Trophoblast cell (in vitro differentiated cells and primary cell): ENCODE data around the gene C19orf85.

Source experiments
- DNase-seq, 2 donors: peaks; one replicate each; pipeline ENCODE4 v3.0.0-alpha.2; 2016
- H2AFZ ChIP-seq: 2 replicates; pipeline ENCODE4 v1.6.1; 2013; ENCODE audit warnings: low read length, moderate library complexity, mild to moderate bottlenecking; ENCODE audit not compliant: insufficient read depth, poor library complexity
- H2AK5ac ChIP-seq: 2 replicates; pipeline ENCODE4 v1.6.1; 2013; ENCODE audit warnings: mild to moderate bottlenecking, low read length
- H2BK120ac ChIP-seq: 2 replicates; pipeline ENCODE4 v1.6.1; 2013; ENCODE audit warnings: low read length, mild to moderate bottlenecking, moderate library complexity; ENCODE audit not compliant: insufficient read depth, poor library complexity
- H2BK12ac ChIP-seq: 2 replicates; pipeline ENCODE4 v1.6.1; 2013; ENCODE audit warnings: mild to moderate bottlenecking, low read length, moderate library complexity
- H2BK5ac ChIP-seq: 2 replicates; pipeline ENCODE4 v1.6.1; 2013; ENCODE audit warnings: low read length, low read depth, moderate library complexity, mild to moderate bottlenecking; ENCODE audit not compliant: poor library complexity
- H3K14ac ChIP-seq: 2 replicates; pipeline ENCODE4 v1.6.1; 2013; ENCODE audit warnings: mild to moderate bottlenecking, low read length
- H3K18ac ChIP-seq: 2 replicates; pipeline ENCODE4 v1.6.1; 2013; ENCODE audit warnings: mild to moderate bottlenecking, low read length
- H3K23ac ChIP-seq: 2 replicates; pipeline ENCODE4 v1.6.1; 2013; ENCODE audit warnings: low read length
- H3K27ac ChIP-seq: 2 replicates; pipeline ENCODE4 v1.5.1; 2013; ENCODE audit warnings: low read depth, mild to moderate bottlenecking, inconsistent platforms, low read length, moderate library complexity
- H3K27me3 ChIP-seq: 2 replicates; pipeline ENCODE4 v1.6.1; 2013; ENCODE audit warnings: inconsistent platforms, mild to moderate bottlenecking, low read length, moderate library complexity; ENCODE audit not compliant: insufficient read depth
- H3K36me3 ChIP-seq, 2 experiments: 1 replicate in 1 of 2; 2 replicates in 1 of 2; pipeline ENCODE4 v1.6.1; 2013; ENCODE audit warnings: low read length in 2 of 2, mild to moderate bottlenecking in 2 of 2, moderate library complexity in 1 of 2; ENCODE audit not compliant: insufficient read depth in 2 of 2, control insufficient read depth in 1 of 2
- H3K4ac ChIP-seq: 2 replicates; pipeline ENCODE4 v1.6.1; 2013; ENCODE audit warnings: low read depth, mild to moderate bottlenecking, low read length, moderate library complexity
- H3K4me1 ChIP-seq, 2 experiments: 1 replicate in 1 of 2; 2 replicates in 1 of 2; pipeline ENCODE4 v1.6.1; 2013; ENCODE audit warnings: low read length in 2 of 2, mild to moderate bottlenecking in 2 of 2, moderate library complexity in 1 of 2; ENCODE audit not compliant: insufficient read depth in 2 of 2, control insufficient read depth in 1 of 2
- H3K4me2 ChIP-seq: 2 replicates; pipeline ENCODE4 v1.6.1; 2013; ENCODE audit warnings: inconsistent platforms, mild to moderate bottlenecking, low read length, moderate library complexity
- H3K4me3 ChIP-seq: 2 replicates; pipeline ENCODE4 v1.5.1; 2013; ENCODE audit warnings: mild to moderate bottlenecking, low read depth, low read length, inconsistent platforms
- H3K79me1 ChIP-seq: one replicate; pipeline ENCODE4 v1.6.1; 2013; ENCODE audit warnings: low read length
- H3K79me2 ChIP-seq: 2 replicates; pipeline ENCODE4 v1.6.1; 2013; ENCODE audit warnings: low read length, mild to moderate bottlenecking; ENCODE audit not compliant: control insufficient read depth, insufficient read depth, poor library complexity
- H3K9ac ChIP-seq: 2 replicates; pipeline ENCODE4 v1.6.1; 2013; ENCODE audit warnings: mild to moderate bottlenecking, low read length
- H3K9me3 ChIP-seq: 2 replicates; pipeline ENCODE4 v1.6.1; 2013; ENCODE audit warnings: low read depth, mild to moderate bottlenecking, control low read depth, inconsistent platforms, low read length; ENCODE audit not compliant: insufficient read depth
- H4K12ac ChIP-seq: 2 replicates; pipeline ENCODE4 v1.6.1; 2013; ENCODE audit warnings: low read depth, mild to moderate bottlenecking, low read length, moderate library complexity
- H4K8ac ChIP-seq: 2 replicates; pipeline ENCODE4 v1.6.1; 2013; ENCODE audit warnings: low read depth, mild to moderate bottlenecking, low read length, moderate library complexity
- H4K91ac ChIP-seq: one replicate; pipeline ENCODE4 v1.6.1; 2013; ENCODE audit warnings: low read depth, mild to moderate bottlenecking, low read length, moderate library complexity
- WGBS: extraction: QIAGEN DNeasy Blood & Tissue Kit; methylation state at CpG from one replicate; pipeline ENCODE4 v1.1.7; 2013; ENCODE audit warnings: missing lambda C conversion rate; ENCODE audit not compliant: insufficient read length, insufficient coverage; ENCODE audit errors: extremely low coverage; 5-methylcytosine and 5-hydroxymethylcytosine counted together

Gene C19orf85

DNA sequence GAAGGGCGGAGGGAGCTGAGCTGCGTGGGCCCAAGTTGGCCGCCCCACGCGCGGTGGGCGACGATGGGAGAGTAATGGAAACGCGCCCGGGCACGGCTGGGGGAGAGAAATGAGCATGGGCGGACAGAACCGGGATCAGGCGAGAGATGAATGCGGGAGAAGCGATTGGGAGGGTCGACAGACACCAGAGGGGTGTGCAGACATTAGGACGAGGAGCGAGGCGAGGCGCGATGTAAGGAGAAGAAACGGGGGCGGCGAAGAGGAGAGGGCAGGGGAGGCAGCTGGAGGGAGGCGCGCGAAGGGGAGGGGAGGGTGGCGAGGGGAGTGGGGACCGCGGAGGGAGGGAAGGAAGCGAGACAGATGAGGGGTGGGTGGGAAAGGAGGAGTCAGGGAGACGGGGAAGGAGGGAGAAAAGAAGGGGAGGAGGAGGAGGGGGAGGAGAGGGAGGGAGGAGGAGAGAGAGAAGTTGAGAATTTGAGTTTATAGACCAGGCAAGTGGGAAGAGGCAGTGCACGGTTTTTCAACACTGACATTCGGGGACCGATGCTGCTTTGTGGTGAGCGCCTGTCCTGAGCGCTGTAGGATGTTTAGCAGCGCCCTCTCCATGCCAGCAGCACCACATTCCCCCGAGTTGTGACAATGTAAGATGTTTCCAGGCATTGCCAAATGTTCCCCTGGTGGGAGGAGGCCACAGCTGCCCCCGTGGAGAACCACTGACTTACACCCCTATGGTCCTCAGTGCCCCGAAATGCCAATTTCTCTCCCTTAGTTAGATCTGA, 21.3 kb downstream of the C19orf85 start, which contains the start of gene SHISA7:
Gene SHISA7 (minus strand): TSS at position 256 of the 779 bp plus-strand sequence. CDS start 437 bp downstream, outside the sequence.
- no CpG with 5 or more reads among the region's 43 CpGs for WGBS
- no peak within 1 kb of the TSS for H2AK5ac ChIP-seq
- DNase-seq, result no peak

DNA sequence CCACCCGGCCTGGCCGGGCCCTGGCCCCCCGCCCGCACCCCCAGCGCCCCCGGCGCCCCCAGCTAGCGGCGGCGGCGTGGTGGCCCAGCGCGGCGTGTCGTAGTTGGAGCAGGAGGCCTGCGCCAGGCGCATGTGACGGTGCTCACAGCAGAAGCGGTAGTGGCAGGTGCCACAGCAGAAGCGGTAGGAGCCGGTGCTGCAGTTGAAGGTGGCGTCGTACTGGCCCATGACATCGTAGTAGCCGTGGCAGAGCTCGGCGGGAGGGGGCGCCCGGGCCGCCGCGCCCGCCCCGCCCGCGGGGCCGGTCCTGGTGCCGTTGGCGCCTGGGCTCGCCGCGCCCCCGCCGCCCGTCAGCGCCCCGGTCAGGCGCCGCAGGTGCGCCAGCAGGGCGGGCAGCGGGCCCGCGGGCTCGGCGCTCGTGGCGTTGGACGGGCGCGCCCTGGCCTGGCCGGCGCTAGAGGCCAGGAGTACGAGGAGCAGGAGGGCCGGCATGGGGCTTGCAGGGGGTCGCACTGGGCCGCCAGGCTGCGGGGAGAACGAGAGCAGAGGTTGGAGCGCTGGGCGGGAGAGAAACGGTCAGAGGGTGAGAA, 22.1 kb downstream of the C19orf85 start:
- Histone ChIP-seq H3K4me2 (no peak overlapping the region), H3K4me1 (no peaks in the 10 kb centered on the region), H3K23ac (no peak overlapping the region), H3K18ac (no peak overlapping the region), H2BK120ac (no peak overlapping the region), H3K27me3 (peaks cover 51% of the 10 kb centered on the region), H3K79me1 (no peaks in the 10 kb centered on the region), H3K36me3 (no peaks in the 10 kb centered on the region), H2BK12ac (no peak overlapping the region), H4K8ac (no peak overlapping the region), H3K4me3 (no peak overlapping the region), H3K9me3 (peaks cover 16% of the 10 kb centered on the region), H4K12ac (no peak overlapping the region), H3K79me2 (no peaks in the 10 kb centered on the region), H4K91ac (no peak overlapping the region), H3K9ac (no peak overlapping the region), H2BK5ac (no peak overlapping the region), H2AFZ (no peak overlapping the region), H3K14ac (no peak overlapping the region), H3K27ac (no peak overlapping the region), H2AK5ac (no peak overlapping the region), H3K4ac (no peak overlapping the region)
- no CpG with 5 or more reads among the region's 72 CpGs for WGBS
- no peak for DNase-seq

More for the DNA sequence above, 21.3 kb downstream of the C19orf85 start, which contains the start of gene SHISA7:
- Histone ChIP-seq H3K18ac (no peak within 1 kb of the TSS), H3K4me3 (peak within 1 kb of the TSS; percentile 25), H3K79me2 (no peaks in the 10 kb centered on the region), H3K14ac (no peak within 1 kb of the TSS), H3K23ac (no peak within 1 kb of the TSS), H3K9ac (no peak within 1 kb of the TSS), H3K27me3 (peaks cover 51% of the 10 kb centered on the region), H3K4me1 (no peaks in the 10 kb centered on the region), H4K8ac (no peak within 1 kb of the TSS), H3K4me2 (no peak within 1 kb of the TSS), H2BK5ac (no peak within 1 kb of the TSS), H3K4ac (no peak within 1 kb of the TSS), H2BK120ac (no peak within 1 kb of the TSS), H3K27ac (no peak within 1 kb of the TSS), H4K12ac (no peak within 1 kb of the TSS), H4K91ac (no peak within 1 kb of the TSS), H2AFZ (no peak within 1 kb of the TSS), H2BK12ac (no peak within 1 kb of the TSS), H3K9me3 (peaks cover 22% of the 10 kb centered on the region), H3K79me1 (no peaks in the 10 kb centered on the region), H3K36me3 (no peaks in the 10 kb centered on the region)

DNA sequence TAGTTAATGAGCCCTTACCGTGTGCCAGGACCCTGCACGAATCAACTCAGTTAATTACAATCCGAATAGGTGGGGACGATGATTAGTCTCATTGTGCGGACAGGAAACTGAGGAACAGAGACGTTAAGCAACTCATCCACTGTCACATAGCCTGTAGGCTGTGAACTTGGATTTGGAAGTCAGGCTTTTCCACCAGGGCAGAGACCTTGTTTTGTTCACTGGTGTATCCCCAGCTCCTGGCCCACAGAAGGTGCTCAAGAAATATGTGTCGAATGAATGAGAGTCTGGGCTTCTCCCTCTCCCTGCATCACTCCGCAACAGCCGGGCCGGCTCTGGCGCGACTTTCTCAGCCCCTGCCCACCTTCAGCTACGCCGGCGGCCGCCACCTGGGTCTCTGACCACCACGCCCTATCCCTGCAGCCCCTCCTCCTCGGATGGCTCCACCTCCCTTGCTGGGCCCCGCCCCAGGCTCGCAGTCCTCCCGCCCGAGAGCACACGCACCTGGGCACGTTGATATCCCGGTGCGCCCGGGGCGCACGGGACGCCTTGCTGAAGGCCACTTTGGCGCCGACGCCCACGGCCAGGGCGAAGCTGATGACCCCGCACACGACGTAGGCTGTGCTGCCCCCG, 22.7 kb downstream of the C19orf85 start:
- H2BK120ac ChIP-seq, result no peak overlapping the region
- H3K36me3 ChIP-seq, result no peaks in the 10 kb centered on the region
- H3K4ac ChIP-seq, result no peak overlapping the region
- H3K79me1 ChIP-seq, result no peaks in the 10 kb centered on the region
- no peak overlapping the region for H3K27ac ChIP-seq
- no peak for DNase-seq
- H4K91ac ChIP-seq, result no peak overlapping the region
- H3K79me2 ChIP-seq, result no peaks in the 10 kb centered on the region
- no peak overlapping the region for H2BK5ac ChIP-seq
- no peak overlapping the region for H4K8ac ChIP-seq
- no CpG with 5 or more reads among the region's 39 CpGs for WGBS
- no peak overlapping the region for H3K4me2 ChIP-seq
- no peak overlapping the region for H2BK12ac ChIP-seq
- no peak overlapping the region for H3K18ac ChIP-seq
- H3K9me3 ChIP-seq, result peaks cover 16% of the 10 kb centered on the region
- H3K9ac ChIP-seq, result no peak overlapping the region
- H3K14ac ChIP-seq, result no peak overlapping the region
- H3K27me3 ChIP-seq, result peaks cover 51% of the 10 kb centered on the region
- no peak overlapping the region for H2AFZ ChIP-seq
- H2AK5ac ChIP-seq, result no peak overlapping the region
- no peaks in the 10 kb centered on the region for H3K4me1 ChIP-seq
- H3K4me3 ChIP-seq, result no peak overlapping the region
- H3K23ac ChIP-seq, result no peak overlapping the region
- no peak overlapping the region for H4K12ac ChIP-seq

DNA sequence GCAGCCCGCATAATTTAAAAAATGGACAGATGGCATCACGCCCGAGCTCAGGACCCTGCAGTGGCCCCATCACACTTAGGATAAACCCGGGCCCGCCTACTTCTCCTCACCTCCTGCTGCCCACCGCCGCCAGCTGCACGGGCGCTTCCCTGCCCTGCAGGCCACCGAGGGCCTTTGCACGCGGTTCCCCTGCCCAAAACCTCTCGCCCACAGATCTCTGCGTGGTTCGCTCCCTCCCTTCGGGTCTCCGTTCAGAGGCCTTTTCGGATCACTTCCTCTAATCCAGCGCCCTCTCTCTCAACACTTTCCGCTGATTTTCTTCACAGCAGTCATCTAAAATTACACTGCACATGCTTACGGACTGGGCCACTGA, 23.2 kb downstream of the C19orf85 start:
- no peak overlapping the region for H3K4ac ChIP-seq
- H2AK5ac ChIP-seq, result no peak overlapping the region
- no peaks in the 10 kb centered on the region for H3K79me2 ChIP-seq
- H2AFZ ChIP-seq, result no peak overlapping the region
- no peak overlapping the region for H4K12ac ChIP-seq
- H2BK120ac ChIP-seq, result no peak overlapping the region
- no peak overlapping the region for H3K23ac ChIP-seq
- no peak overlapping the region for H3K4me3 ChIP-seq
- H3K36me3 ChIP-seq, result no peaks in the 10 kb centered on the region
- H2BK5ac ChIP-seq, result no peak overlapping the region
- H3K9ac ChIP-seq, result no peak overlapping the region
- H3K4me1 ChIP-seq, result no peaks in the 10 kb centered on the region
- H3K9me3 ChIP-seq, result peaks cover 16% of the 10 kb centered on the region
- H3K18ac ChIP-seq, result no peak overlapping the region
- peaks cover 51% of the 10 kb centered on the region for H3K27me3 ChIP-seq
- H2BK12ac ChIP-seq, result no peak overlapping the region
- H3K14ac ChIP-seq, result no peak overlapping the region
- H3K4me2 ChIP-seq, result no peak overlapping the region
- no CpG with 5 or more reads among the region's 21 CpGs for WGBS
- H3K27ac ChIP-seq, result no peak overlapping the region
- H4K91ac ChIP-seq, result no peak overlapping the region
- no peaks in the 10 kb centered on the region for H3K79me1 ChIP-seq
- H4K8ac ChIP-seq, result no peak overlapping the region
- no peak for DNase-seq
